GM21360 (cell line): ENCODE results near the gene TEKT1.
"Not testable (repeated sequence)": the region's sequence is repeated elsewhere in the genome, so short reads cannot be mapped to it uniquely, and the experiment has no call there.

ENCODE experiments used
- ATAC-seq: cut with Tn5 transposase; IDR thresholded peaks from one replicate; pipeline ENCODE4 v1.9.1; 2021; ENCODE audit warnings: mild to moderate bottlenecking, moderate library complexity; ENCODE audit not compliant: unreplicated experiment

TEKT1 gene

GRCh38 chr17:6816368-6816767 lies 15.2 kb downstream of the TEKT1 start:
- not testable (repeated sequence) for ATAC-seq

DNA sequence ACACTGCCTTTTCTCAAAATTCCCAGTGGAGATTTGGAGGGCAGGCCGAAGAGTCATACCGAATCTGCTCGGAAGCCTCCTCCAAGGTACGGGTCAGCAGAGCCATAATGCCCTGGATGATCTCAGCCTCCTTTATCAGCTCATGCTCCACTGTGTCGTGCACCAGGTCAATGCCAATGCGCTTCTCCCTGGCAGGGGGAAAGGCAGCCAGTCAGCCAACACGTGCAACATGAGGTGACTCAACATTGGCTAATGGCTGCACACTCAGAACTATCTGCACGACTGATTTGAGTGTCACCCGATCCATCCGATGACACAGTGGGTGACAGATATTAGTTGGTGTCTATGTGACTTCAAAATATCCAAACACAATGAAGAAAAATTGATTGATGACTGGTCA lies 15.8 kb downstream of the TEKT1 start:
- ATAC-seq = no peak

GRCh38 chr17:6812295-6812694 lies 19.2 kb downstream of the TEKT1 start:
- no peak for ATAC-seq

DNA sequence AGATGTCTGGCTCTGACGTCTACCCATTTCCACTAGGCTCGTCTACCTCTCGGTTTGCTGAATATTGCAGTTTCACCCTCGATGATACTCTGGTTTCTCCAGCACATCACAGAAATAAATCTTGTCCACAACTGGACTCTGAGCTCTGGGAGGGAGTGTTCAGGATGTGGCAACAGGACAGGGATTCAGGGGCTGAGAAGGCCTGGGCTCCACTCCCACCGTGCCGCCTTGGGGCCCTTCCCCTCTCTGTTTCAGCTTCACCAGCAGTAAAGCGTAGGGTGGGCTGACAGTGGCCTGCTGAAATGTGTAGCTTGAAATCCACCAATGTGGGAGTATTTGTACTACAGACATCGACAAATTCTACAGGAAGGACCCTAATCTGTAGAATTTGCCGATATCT lies 20.0 kb downstream of the TEKT1 start:
- ATAC-seq = no peak

- no peak for ATAC-seq
These were observed 31.0 kb downstream of the TEKT1 start for GRCh38 chr17:6800422-6801027.

GRCh38 chr17:6799738-6800137 lies 31.8 kb downstream of the TEKT1 start:
- ATAC-seq = no peak

DNA sequence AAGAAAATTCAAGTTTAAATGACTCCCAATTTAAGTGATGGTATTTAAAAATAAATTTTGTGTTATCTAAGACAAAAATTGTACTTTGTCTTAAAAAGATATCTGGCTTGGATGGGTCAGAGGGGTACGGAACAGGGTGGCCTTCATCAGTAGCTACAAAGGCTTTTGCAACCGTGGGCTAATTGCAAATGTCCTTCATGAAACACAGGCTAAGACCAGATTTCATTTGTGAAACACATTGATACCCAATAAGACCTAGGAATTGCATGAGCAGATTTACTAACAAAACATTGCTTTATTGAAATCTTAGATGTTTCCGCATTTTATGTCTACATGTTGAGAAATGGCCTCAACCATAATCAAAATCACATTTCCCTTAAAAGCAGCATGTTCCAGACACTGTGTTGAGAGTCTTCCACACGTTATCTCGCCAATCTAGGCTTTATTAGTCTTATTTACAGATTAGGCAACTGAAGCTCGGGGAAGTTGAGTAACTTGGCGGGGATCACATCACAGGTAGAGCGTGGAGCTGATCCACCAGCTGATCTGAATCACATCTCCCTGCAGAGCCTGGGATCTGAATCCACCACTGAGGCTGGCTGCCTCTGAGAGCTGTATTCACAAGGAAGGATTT lies 33.7 kb downstream of the TEKT1 start:
- no peak for ATAC-seq

- no peak for ATAC-seq
These were observed 34.5 kb downstream of the TEKT1 start for GRCh38 chr17:6796887-6797490.

DNA sequence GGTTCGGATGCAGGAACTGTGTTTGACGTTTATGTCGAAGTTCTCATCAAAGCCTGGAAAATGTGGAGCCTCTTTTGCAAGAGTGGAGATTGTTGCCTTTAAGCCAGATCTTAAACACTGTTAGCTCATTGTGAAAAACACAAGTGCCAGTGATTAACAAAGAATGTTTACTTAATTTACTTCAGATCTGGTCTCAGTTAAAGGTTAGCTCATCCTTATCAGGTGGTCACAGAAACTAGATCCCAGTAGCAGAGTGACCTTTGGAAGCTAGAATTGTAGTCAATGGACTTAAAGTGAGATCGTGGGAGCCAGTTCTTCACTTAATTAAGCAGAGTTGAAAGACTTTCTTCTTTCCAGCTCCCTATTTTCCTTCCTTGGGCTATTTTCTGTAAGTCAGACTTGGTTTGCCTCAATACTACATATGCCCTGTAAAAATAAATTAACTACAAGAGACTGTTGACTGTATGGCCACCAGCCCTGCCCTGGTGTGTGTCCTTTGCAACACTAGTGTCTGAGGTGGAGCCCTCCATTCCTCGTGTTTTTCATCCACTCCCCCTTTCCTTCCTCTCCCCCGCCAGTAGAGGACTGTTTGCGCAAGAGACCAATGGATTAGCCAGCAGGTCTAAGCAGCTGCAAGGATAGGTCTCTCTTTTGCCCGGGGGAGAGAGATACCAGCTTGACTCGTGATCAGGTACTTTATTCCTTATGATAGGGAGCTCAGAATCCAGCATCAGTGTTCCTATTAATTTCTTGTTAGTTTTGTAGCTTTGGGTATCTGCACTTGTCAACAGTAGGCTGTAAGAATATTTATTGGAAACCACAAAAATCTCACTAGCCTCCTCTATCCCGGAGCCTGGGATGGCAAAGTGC lies 35.3 kb downstream of the TEKT1 start:
- ATAC-seq = no peak

GRCh38 chr17:6793748-6794493 lies 37.6 kb downstream of the TEKT1 start:
- ATAC-seq = no peak

DNA sequence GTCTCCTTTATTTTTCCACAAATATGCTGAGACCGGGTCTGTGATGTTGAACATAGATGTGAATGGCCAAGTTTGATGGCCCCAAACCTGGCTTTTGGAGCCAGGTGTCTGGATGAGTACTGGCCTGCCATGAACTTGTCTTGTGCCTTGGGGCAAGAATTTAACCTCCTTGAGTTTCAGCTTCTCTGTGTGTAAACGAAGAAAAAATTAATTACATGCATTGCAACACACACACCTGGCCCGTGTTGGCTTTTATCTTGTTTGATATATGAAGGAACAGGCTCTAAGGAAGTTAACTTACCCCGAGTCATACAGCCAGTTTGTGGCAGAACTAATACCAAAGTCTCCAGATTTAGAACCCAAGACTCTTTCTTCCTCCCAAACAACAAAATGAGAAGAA lies 42.4 kb downstream of the TEKT1 start:
- no peak for ATAC-seq

GRCh38 chr17:6787081-6787693 lies 44.3 kb downstream of the TEKT1 start:
- no peak for ATAC-seq

DNA sequence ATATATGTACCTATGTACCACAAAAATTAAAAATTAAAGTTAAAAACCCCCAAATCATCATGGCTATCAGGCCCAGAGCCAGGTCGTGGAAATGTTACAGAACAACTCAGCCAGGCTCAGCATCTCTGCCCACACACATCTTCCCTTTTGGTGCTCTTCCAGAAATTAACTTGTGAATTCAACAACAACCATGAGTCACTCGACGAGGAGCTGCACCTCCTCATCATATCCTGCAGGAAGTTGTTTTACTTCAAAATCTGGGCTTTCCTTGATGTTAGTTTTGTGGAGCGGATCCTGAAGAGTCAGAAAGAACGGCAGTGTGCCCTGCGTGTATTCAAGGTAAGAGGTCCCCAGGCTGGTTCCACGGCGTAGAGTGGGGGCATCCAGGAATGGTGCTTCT lies 44.9 kb downstream of the TEKT1 start:
- no peak for ATAC-seq

GRCh38 chr17:6782244-6782643 lies 49.3 kb downstream of the TEKT1 start:
- ATAC-seq = no peak

DNA sequence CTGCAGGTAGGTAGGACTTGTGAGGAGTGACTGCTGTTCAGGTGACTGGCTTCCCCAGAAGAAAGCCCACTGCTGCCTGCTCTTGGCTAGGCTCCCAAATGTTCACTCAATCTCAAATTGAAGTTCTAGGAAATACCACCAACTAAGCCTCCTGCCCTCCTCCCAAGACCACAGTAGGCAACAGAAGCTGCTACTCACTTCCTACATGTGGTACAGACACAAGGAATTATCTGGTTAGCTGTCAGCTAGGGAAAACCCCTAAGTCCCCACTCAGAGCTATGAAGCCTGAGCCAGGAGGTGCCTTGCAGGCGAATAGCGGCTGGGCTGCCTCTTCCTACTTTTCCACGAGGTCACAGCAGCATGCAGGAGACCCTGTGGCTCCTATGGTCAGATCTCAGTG lies 50.6 kb downstream of the TEKT1 start:
- ATAC-seq = no peak

DNA sequence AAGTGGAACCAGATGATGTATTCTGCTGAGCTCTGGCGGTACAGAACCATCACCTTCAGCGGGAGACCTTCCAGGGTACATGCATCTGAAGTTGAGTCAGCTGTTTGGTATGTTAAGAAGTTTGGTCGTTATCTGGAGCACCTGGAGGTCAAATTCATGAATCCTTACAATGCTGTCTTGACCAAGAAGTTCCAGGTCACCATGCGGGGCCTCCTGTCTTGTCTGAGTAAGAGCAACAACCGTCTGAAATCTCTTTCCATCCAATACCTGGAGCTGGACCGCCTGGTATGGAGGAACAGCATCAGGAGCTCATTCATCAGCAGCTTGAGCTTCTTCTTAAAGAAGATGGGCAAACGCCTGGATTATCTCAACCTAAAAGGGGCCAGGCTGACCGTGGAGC lies 51.5 kb downstream of the TEKT1 start:
- no peak for ATAC-seq

GRCh38 chr17:6779411-6779810 lies 52.1 kb downstream of the TEKT1 start:
- no peak for ATAC-seq

DNA sequence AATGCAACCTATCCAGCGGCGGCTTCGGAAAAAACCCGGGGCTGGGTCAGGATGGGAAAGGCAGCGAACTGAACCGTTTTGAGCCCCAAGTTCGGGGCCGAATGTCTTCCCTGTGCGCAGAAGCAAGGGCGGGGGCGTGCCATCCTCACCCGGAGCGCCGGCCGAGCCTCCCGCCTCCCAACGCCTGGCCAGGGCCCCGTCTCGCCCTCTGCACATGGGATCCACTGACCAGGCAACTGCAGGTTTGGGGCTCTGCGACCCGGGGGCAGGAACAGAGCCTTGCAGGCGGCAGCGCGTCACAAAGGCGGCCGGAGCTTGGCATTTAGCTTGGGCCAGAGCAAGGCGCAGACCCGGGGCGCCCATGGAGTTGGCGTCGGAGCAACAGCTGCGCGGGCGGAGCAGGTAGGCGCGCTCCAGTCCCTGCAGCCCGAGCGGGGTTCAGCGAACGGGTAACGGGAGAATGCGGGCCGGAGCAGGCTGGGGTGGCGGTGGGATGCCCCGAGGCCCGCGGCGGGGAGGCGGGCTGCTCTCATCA lies 55.6 kb downstream of the TEKT1 start, which contains the start of gene FBXO39:
Gene FBXO39 (plus strand): TSS at position 345 of the 535 bp plus-strand sequence. CDS start 3,654 bp downstream, outside the sequence.
- ATAC-seq = no peak

GRCh38 chr17:6774906-6775305 lies 56.6 kb downstream of the TEKT1 start:
- ATAC-seq = not testable (repeated sequence)

GRCh38 chr17:6772016-6772415 lies 59.5 kb downstream of the TEKT1 start:
- no peak for ATAC-seq
